Sigmoid colon (tissue), 7 donors: Measurements from ENCODE around the gene TIMM21. TPM values are rescaled to one million over a fixed set of nuclear protein-coding genes. Genes with fewer than 3 reads are reported as not detected.

Experiments used
- DNase-seq: peaks from one replicate; pipeline ENCODE4 v3.0.0-alpha.2; 2019
- H3K27ac ChIP-seq, 4 donors: fragments of 200-600 bp; sonication (generic); one replicate each; pipeline ENCODE4 v1.5.1; 2016 to 2019; ENCODE audit warnings: mild to moderate bottlenecking in 1 of 4
- H3K27me3 ChIP-seq, 3 donors: fragments of 200-600 bp; sonication (generic); one replicate each; pipeline ENCODE4 v1.5.1; 2019; ENCODE audit warnings: mild to moderate bottlenecking in 1 of 3
- H3K36me3 ChIP-seq, 4 donors: fragments of 200-600 bp; sonication (generic); one replicate each; pipeline ENCODE4 v1.5.1; 2016 to 2019
- H3K4me1 ChIP-seq, 4 donors: fragments of 200-600 bp; sonication (generic); one replicate each; pipeline ENCODE4 v1.5.1; 2017 to 2019
- H3K4me3 ChIP-seq, 4 donors: fragments of 200-600 bp; sonication (generic); one replicate each; pipeline ENCODE4 v1.5.1; 2017 to 2019; ENCODE audit warnings: mild to moderate bottlenecking in 2 of 4, moderate library complexity in 1 of 4
- H3K9me3 ChIP-seq, 4 donors: fragments of 200-600 bp in 3 of 4; sonication (generic) in 3 of 4; one replicate each; pipeline versions ENCODE4 v1.5.1 to v1.6.1; 2013 to 2019
- EP300 ChIP-seq, 4 donors: sonication (generic); formaldehyde crosslinking; IDR thresholded peaks; one replicate each; pipeline ENCODE4 v1.6.1; 2017; ENCODE audit warnings: antibody characterized with exemption in 4 of 4
- POLR2A ChIP-seq, 2 donors: fragments of 450-650 bp; IDR thresholded peaks; one replicate each; pipeline ENCODE4 v1.6.1; 2016; ENCODE audit warnings: antibody characterized with exemption in 2 of 2, mild to moderate bottlenecking in 2 of 2, moderate library complexity in 2 of 2
- POLR2AphosphoS5 ChIP-seq, 4 donors: sonication (generic); formaldehyde crosslinking; IDR thresholded peaks; one replicate each; pipeline ENCODE4 v1.6.1; 2017; ENCODE audit warnings: antibody characterized with exemption in 4 of 4
- WGBS, 2 donors: extraction: QIAGEN DNeasy Blood & Tissue Kit; methylation state at CpG; one replicate each; pipeline ENCODE4 v1.1.7; 2013; 5-methylcytosine and 5-hydroxymethylcytosine counted together
- intact Hi-C: fragments of 100-400 bp; cut with DNase I; formaldehyde crosslinking; loops from one replicate; pipeline ENCODE4 v1.15.1; 2023
- polyA plus RNA-seq, 3 donors: library from polyadenylated mRNA; stranded (reverse); fragments of 200-250 nt; gene quantifications; one replicate each; pipeline ENCODE4 v1.2.3, GENCODE V29; 2013
- total RNA-seq, 4 donors: library from RNA; depleted of rRNA; stranded (reverse); fragments of >200 nt; gene quantifications; one replicate each; pipeline ENCODE4 v1.1.0, GENCODE V29; 2016
- TF ChIP-seq, protein P1 (sequence below), 4 experiments: fragments of 450-650 bp in 3 of 4; fragments of 200-600 bp in 1 of 4; IDR thresholded peaks; one replicate each; pipeline ENCODE4 v1.5.1; 2016 to 2019; ENCODE audit warnings: antibody characterized with exemption in 4 of 4, mild to moderate bottlenecking in 3 of 4, moderate library complexity in 2 of 4
- donor health status: healthy with polysubstance abuse.
- donor health status: Bipolar disorder and iron deficiency.
- donor health status: healthy.

Gene TIMM21
- total and polyA plus RNA-seq, 7 donors: 9.0 to 65.3 (median 42.4) TPM

DNA sequence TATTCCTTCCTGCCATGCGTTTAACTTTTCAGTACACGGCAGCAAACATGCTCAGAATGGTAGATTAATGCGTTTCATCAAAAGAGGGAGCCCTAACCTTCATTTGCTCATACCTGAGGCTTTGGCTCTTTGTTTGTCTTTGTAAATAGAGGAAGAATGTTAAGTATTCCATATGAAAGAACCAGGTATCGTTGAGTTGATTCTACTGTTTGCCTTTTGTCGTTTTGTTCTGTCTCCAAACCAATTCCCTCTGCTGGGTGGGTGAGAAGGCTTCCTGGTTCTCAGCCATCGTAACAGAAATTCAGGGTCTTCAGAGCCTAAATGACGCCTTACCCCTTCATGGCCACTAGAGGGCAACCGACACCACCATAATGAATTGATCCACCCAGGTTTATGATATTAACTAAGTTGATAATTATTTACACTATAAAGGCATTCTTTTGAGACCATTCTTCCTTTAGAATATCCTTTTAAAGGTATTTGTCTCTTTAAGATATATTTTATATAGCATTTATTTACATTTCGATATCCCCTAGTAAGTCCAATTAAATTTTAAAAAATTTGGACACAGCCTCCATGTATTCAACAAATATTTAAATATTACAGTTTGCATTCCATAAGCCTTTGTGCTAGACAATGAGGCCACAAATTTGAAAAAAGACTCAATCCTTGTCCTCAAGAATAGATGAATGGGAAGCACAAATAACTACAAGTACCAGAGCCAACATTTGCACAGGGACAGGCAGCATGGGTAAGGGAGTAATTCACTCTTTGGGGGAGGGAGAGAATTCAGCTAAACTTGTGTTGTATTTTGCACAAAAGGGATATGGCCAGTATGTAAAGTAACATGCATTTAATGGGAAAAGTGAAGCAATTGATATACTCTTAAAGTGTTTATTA lies 48.1 kb downstream of the TIMM21 start:
- no peak for TF ChIP-seq POLR2A (IDR thresholded peaks at IDR 0.05)
- TF ChIP-seq, protein P1, sequence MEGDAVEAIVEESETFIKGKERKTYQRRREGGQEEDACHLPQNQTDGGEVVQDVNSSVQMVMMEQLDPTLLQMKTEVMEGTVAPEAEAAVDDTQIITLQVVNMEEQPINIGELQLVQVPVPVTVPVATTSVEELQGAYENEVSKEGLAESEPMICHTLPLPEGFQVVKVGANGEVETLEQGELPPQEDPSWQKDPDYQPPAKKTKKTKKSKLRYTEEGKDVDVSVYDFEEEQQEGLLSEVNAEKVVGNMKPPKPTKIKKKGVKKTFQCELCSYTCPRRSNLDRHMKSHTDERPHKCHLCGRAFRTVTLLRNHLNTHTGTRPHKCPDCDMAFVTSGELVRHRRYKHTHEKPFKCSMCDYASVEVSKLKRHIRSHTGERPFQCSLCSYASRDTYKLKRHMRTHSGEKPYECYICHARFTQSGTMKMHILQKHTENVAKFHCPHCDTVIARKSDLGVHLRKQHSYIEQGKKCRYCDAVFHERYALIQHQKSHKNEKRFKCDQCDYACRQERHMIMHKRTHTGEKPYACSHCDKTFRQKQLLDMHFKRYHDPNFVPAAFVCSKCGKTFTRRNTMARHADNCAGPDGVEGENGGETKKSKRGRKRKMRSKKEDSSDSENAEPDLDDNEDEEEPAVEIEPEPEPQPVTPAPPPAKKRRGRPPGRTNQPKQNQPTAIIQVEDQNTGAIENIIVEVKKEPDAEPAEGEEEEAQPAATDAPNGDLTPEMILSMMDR (IDR thresholded peaks at IDR 0.05): peak; percentile 71 to 91 (median 86)
- Histone ChIP-seq H3K9me3 (no peaks in the 10 kb centered on the region), H3K4me1 (peaks cover 0 to 14% (median 6%) of the 10 kb centered on the region in 4 donors), H3K27ac (no peak overlapping the region), H3K36me3 (no peaks in the 10 kb centered on the region), H3K27me3 (peaks cover 0 to 6% (median 0%) of the 10 kb centered on the region in 3 donors), H3K4me3 (peak overlapping the region in 3 of 4 donors; percentile 2 to 34 (median 22))
- DNase-seq: no peak
- intact Hi-C loops: loop anchor here (1.0 to 5.0 kb wide), 3 partner anchors 144 to 356 kb away; partner anchors contain the start of gene CNDP2
- WGBS, 2 donors: 2 to 5% methylated on average over 9 of the region's 9 CpGs

DNA sequence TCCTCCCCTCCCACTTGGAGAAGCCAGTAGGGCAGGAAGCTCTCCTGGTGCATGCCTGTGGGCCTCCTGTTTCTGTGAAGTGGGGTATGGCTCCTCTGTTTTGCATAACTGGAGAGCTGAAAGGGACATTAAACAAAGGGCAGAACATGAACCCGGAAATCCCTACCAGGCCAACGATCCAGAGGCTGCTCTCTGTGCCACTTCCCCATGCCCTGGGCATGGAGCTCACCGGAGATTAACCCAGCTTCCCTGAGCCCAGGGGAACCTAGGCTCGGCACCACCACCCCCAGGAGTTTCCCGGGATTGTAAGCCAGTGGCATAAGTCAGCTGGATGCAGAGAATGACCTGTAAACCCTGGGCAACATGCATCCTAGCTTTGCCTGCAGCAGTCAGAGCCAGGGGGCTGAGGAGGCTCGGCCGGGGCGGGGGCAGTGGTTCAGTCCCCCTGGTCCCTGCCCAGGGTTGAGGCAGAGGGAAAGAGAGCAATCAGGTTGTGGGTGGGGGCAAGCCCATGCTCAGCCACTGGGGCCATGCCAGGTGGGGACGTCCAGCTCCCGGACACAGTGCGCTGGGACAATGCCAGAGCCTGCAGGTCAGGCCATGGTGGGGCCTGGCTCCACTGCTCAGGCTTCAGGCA lies 49.5 kb downstream of the TIMM21 start:
- Histone ChIP-seq H3K27me3 (peaks cover 0 to 4% (median 0%) of the 10 kb centered on the region in 3 donors), H3K4me3 (no peak overlapping the region), H3K9me3 (no peaks in the 10 kb centered on the region), H3K4me1 (peaks cover 0 to 14% (median 6%) of the 10 kb centered on the region in 4 donors), H3K27ac (no peak overlapping the region), H3K36me3 (no peaks in the 10 kb centered on the region)
- no peak for TF ChIP-seq EP300 (IDR thresholded peaks at IDR 0.05)
- WGBS, 2 donors: 67 to 76% methylated on average over 11 of the region's 11 CpGs
- intact Hi-C loops: loop anchor here (2.0 to 5.0 kb wide), 2 partner anchors 299 to 355 kb away; partner anchors contain the start of gene CNDP2
- DNase-seq: no peak

DNA sequence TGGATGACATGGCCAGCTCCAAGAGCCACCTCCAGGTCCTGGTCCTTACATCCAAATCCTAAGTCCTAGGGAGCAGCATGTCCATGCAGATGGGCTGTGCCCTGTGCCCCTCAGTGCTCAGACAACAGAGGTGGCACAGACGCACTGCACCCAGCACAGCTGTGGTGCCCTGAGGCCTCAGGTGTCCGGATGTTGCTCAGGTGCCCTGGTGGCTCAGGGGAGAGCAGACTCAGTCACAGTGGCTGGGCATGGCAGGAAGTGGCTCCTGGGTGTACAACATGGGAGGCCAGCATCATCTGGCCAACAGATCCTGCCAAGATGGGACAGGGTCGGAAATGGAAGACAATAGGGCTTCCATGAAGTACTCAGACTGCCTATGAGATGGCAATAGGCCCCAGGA lies 50.1 kb downstream of the TIMM21 start:
- 89 to 91% methylated on average over 3 of the region's 3 CpGs for WGBS, 2 donors
- DNase-seq: no peak
- Histone ChIP-seq H3K36me3 (no peaks in the 10 kb centered on the region), H3K27ac (no peak overlapping the region), H3K4me1 (peaks cover 0 to 14% (median 6%) of the 10 kb centered on the region in 4 donors), H3K9me3 (no peaks in the 10 kb centered on the region), H3K27me3 (no peaks in the 10 kb centered on the region), H3K4me3 (no peak overlapping the region)
- TF ChIP-seq EP300 (IDR thresholded peaks at IDR 0.05) (no peak), POLR2AphosphoS5 (IDR thresholded peaks at IDR 0.05) (no peak), POLR2A (IDR thresholded peaks at IDR 0.05) (no peak)
- TF ChIP-seq, protein P1 (IDR thresholded peaks at IDR 0.05): no peak
- intact Hi-C loops: loop anchor here (5.0 kb wide), 1 partner anchor 299 kb away; the partner anchor contains the start of gene CNDP2

DNA sequence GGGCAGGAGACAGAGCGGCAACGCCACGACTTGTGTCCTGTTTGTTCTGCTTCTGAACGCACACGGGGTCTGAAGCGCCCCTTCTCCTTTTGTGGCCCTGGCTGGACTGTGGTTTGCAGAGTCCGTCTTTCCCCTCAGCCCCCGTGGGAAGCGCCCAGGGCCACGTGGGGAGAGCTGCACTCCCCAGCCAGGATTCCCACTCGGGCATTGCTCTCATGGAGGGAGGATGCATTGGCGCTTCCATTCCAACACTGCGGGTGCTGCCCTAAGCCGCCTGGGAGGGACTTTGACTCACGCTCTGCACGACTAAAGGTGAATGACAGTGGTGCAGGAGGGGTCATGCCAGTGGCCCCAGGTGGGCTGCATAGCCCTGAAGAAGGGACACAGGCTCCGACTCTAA lies 52.5 kb downstream of the TIMM21 start:
- WGBS, 2 donors: 74 to 78% methylated on average over 17 of the region's 17 CpGs
- no peak overlapping the region for H3K27ac ChIP-seq
- no peaks in the 10 kb centered on the region for H3K36me3 ChIP-seq
- no peaks in the 10 kb centered on the region for H3K9me3 ChIP-seq
- TF ChIP-seq, protein P1 (IDR thresholded peaks at IDR 0.05): no peak
- no peak for TF ChIP-seq POLR2A (IDR thresholded peaks at IDR 0.05)
- no peak for TF ChIP-seq POLR2AphosphoS5 (IDR thresholded peaks at IDR 0.05)
- no peak for TF ChIP-seq EP300 (IDR thresholded peaks at IDR 0.05)
- intact Hi-C loops: no loop called here
- H3K4me1 ChIP-seq: peaks cover 0 to 14% (median 6%) of the 10 kb centered on the region in 4 donors
- DNase-seq: no peak
- H3K4me3 ChIP-seq: no peak overlapping the region
- no peaks in the 10 kb centered on the region for H3K27me3 ChIP-seq

DNA sequence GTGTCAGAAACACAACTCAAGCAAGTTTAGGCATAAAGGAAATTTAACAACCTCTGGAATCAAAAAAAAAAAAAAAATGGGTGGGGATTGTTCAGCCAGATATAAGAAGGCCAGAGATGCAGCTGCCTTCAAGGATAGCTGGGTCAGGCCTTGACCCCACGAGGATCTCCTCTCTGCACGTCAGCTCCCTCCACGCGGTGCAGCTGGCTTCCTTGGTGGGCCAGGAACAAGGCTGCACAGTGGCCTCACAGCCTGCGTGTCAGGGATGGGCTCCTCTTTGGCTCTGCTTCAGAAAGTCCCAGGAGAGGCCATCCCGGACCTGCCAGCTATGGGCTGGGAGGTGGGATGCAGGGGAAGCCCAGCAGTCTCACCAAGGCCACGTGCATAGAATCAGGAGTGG lies 55.5 kb downstream of the TIMM21 start:
- 58 to 66% methylated on average over 7 of the region's 7 CpGs for WGBS, 2 donors
- no peak overlapping the region for H3K4me3 ChIP-seq
- H3K4me1 ChIP-seq: no peaks in the 10 kb centered on the region
- H3K27me3 ChIP-seq: no peaks in the 10 kb centered on the region
- TF ChIP-seq, protein P1 (IDR thresholded peaks at IDR 0.05): no peak
- TF ChIP-seq POLR2AphosphoS5 (IDR thresholded peaks at IDR 0.05) (no peak), EP300 (IDR thresholded peaks at IDR 0.05) (no peak), POLR2A (IDR thresholded peaks at IDR 0.05) (no peak)
- DNase-seq: no peak
- H3K36me3 ChIP-seq: no peaks in the 10 kb centered on the region
- no peaks in the 10 kb centered on the region for H3K9me3 ChIP-seq
- no peak overlapping the region for H3K27ac ChIP-seq
- intact Hi-C loops: no loop called here
